Measurements from ENCODE around the gene LRRC32.

Gene LRRC32

GRCh38 chr11:76699451-76700091, 29.0 kb upstream of the LRRC32 start:
- DNase-seq (ENCODE audit: low spot score), result no peak

GRCh38 chr11:76698321-76699043, 27.9 kb upstream of the LRRC32 start:
- no peak for DNase-seq (ENCODE audit: low spot score)

DNA sequence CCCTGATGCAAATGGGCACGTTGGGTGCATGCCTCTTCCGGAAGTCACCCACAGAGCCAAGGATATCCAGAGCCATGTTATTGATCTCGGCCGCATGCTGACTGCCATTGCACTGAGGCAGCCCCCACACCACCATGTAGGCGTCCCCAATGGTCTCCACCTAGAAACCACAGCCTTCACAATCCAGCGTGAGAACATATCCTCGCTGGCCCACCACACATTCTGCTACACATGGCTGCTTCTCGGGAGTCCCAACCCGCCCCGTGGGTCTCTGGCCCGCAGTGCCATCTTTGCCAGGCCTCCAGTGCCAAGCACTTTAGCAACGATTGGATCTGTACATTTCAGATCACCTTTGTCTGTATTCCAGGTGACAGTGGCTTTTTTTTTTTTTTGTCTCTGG, 26.2 kb upstream of the LRRC32 start:
- DNase-seq (ENCODE audit: low spot score), result no peak

- no peak for DNase-seq (ENCODE audit: low spot score)
These were observed 25.2 kb upstream of the LRRC32 start for GRCh38 chr11:76695771-76696170.

DNA sequence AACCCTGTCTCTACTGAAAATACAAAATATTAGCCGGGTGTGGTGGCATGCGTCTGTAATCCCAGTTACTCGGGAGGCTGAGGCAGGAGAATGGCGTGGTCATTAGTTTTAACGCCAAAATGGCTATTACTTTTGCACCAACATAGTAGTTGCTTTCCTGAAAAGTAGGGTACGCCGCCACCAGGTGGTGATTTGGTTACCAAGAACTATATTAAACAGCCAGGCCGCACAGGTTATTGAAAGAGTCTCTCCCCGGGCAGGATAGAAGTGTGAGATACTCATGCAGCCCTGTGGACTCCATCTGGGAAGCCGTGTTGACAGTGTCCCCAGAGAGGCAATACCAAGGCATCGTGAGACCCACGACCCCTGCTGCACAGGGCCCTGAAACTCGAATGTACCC, 24.6 kb upstream of the LRRC32 start:
- DNase-seq (ENCODE audit: low spot score), result no peak

- no peak for DNase-seq (ENCODE audit: low spot score)
These were observed 24.1 kb upstream of the LRRC32 start for GRCh38 chr11:76694664-76695063.

DNA sequence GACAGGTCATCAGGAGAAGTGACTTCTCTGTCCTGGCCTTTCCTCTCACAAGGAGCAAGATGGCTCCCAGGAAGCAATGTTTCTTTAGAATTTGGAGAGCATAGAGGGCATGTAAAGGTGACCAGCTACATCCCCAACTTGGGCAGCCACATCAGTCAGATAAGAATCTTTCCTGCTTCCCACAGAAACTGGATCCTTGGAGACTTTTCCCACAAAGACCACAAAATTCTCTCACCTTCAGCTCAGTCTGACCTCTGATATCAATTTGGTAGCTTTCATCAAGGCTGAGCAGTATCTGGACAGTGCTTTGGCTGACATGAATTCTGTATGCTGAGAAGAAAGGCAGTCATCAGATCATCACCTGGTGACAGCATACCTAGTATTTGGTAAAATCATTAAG, 23.3 kb upstream of the LRRC32 start:
- DNase-seq (ENCODE audit: low spot score), result no peak

GRCh38 chr11:76692956-76693355, 22.4 kb upstream of the LRRC32 start:
- no peak for DNase-seq (ENCODE audit: low spot score)

DNA sequence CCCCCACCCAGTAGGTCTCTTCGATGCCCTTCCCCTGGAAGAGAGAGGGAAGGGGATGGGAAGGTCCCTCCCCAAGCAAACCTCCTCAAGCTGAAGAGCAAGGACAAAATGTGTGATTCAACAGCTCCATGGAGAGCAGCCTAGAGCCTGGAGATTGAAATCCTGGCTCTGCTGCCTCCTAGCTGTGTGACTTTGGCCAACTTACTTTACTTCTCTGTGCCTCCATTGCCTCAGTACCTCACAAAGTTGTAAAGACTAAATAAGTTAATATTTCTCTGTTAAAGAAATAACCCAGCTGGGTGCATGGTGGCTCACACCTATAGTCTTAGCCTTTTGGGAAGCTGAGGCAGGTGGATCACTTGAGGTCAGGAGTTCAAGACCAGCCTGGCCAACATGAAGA, 21.1 kb upstream of the LRRC32 start:
- DNase-seq (ENCODE audit: low spot score), result no peak

DNA sequence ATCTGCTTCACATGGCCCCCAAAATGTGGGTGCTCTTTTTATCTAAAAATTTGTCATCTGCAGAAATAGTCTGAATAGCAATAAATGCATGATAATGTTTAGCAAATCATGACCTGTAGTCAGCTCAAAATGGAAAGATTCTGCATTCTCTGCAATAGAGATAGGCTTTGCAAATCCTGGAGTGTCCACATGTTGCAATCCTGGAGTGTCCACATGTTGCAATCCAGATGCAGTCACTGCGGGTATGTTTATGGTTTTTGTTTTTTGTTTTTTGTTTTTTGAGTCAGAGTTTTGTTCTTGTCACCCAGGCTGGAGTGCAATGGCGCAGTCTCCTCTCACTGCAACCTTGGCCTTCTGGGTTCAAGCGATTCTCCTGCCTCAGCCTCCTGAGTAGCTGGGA, 20.2 kb upstream of the LRRC32 start:
- no peak for DNase-seq (ENCODE audit: low spot score)

- no peak for DNase-seq (ENCODE audit: low spot score)
These were observed 19.0 kb upstream of the LRRC32 start for GRCh38 chr11:76689313-76690260.

GRCh38 chr11:76688146-76688545, 17.6 kb upstream of the LRRC32 start:
- no peak for DNase-seq (ENCODE audit: low spot score)

DNA sequence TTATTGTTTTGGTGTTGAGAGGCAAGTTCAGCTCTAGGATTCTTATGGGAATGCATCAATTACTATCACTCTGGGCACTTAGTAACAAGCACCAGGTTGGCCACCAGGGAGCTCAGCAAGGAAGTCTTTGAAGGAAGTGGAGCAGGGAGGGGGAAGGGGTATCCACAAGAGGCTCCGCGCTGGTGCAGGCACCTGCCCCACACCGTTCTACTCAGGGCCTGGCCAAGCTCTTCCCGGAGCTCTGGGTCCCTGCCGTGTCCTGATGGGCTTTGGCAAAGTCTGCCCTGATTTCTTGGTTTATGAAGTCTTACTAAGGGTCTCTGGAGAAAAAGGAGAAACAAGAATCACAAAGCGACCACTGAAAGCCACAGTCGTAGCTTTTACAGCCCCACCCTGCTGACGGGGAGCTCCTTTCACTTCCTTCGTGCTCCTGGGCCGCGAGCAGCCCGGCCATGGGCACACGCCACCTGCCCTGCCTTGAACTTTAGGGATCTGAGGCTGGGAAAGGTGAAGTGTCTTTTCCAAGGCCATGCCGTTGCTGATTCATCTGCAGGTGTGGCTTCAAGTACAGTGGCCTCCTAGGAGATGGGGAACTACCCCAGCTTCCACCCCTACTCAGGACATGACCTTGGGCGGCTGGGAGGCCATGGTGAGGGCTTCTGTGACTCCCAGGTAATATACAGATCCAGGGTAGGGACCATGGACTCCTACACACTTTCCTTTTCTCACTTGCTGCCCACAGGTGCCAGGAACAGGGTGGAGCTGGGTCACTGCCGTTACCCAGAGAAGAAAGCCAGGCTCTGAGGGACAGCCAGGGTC, 15.9 kb upstream of the LRRC32 start:
- DNase-seq (ENCODE audit: low spot score), result no peak

DNA sequence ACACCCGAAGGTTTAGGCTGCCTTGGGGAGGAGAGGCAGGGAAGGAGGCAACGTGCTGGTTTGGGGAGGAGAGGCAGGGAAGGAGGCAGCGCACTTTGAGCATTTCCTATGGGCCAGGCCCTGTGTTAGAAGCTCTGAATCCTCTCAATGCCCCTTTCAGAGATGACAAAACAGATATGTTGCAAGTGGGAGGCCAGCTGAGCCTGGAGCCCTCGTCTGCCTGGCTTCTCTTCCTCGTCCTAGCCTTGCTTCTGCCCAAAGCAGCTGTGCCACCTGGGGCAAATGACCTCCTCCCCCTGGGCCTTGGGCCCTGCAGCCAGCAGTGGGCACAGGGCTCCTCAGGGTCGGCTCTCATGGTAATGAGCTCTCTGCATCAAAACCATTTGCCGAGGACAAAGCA, 15.3 kb upstream of the LRRC32 start:
- DNase-seq (ENCODE audit: low spot score), result no peak

- DNase-seq (ENCODE audit: low spot score), result no peak
These were observed 14.7 kb upstream of the LRRC32 start for GRCh38 chr11:76685237-76685636.

- no peak for DNase-seq (ENCODE audit: low spot score)
These were observed 14.0 kb upstream of the LRRC32 start for GRCh38 chr11:76684516-76684915.

- DNase-seq (ENCODE audit: low spot score), result no peak
These were observed 12.9 kb upstream of the LRRC32 start for GRCh38 chr11:76683161-76684095.

- DNase-seq (ENCODE audit: low spot score), result no peak
These were observed 12.1 kb upstream of the LRRC32 start for GRCh38 chr11:76682684-76683083.

GRCh38 chr11:76682106-76682505, 11.6 kb upstream of the LRRC32 start:
- DNase-seq (ENCODE audit: low spot score), result no peak

- peak; percentile 86 for DNase-seq (ENCODE audit: low spot score)
These were observed 10.2 kb upstream of the LRRC32 start for GRCh38 chr11:76680518-76681425.

Data from ecto neural progenitor cell (in vitro differentiated cells).